K562 (cell line): ENCODE data around the gene PLEKHA8. TPM values are rescaled to one million over a fixed set of nuclear protein-coding genes. Genes with fewer than 3 reads are reported as not detected.

Experiments used
- ATAC-seq: fragments of 200-7000 bp; cut with Tn5 transposase; 3 replicates; pipeline ENCODE4 v1.9.1; 2020; ENCODE audit warnings: moderate library complexity
- BruUV-seq: library from RNA; stranded (reverse); fragments of 400-500 nt; replicated peaks from 2 replicates; lab custom pipeline; 2021; lab: Mats Ljungman, UMichigan
- CTCF ChIA-PET: fragments of 300-600 bp; formaldehyde crosslinking; extraction: SDS; loops from one replicate; lab custom pipeline; 2021; ENCODE audit warnings: low intra/inter-chr PET ratio; lab: Yijun Ruan, JAX
- POLR2A ChIA-PET: fragments of 300-600, 350-650 bp; sonication (Branson Sonifier 250); formaldehyde crosslinking; extraction: SDS; loops from one replicate; lab custom pipeline; 2021; ENCODE audit warnings: antibody characterized with exemption, inconsistent platforms; lab: Yijun Ruan, JAX
- DNase-seq, 4 experiments: peaks; one replicate each; pipeline versions ENCODE4 v3.0.0 to v3.0.0-alpha.2; 2011 to 2018; ENCODE audit warnings: low spot score in 3 of 4, mixed read lengths in 3 of 4; ENCODE audit errors: extremely low read depth in 1 of 4
- FAIRE-seq: peaks from 2 replicates; lab custom pipeline; 2011; peaks lifted over from hg19 to GRCh38; lab: Jason Lieb, UNC
- H2AFZ ChIP-seq: 2 replicates; pipeline ENCODE4 v1.6.0; 2011; ENCODE audit warnings: low read depth, low read length, control low read depth, inconsistent platforms
- H3K27ac ChIP-seq: fragments of 200-600 bp; 3 replicates; pipeline ENCODE4 v1.8.0; 2011; ENCODE audit warnings: low read depth, mild to moderate bottlenecking, control low read depth, inconsistent platforms, low read length, moderate library complexity, mixed read lengths; ENCODE audit errors: extremely low read depth
- H3K27me3 ChIP-seq, 2 experiments: fragments of 300-600 bp in 1 of 2; 2 replicates in 1 of 2; 3 replicates in 1 of 2; pipeline versions ENCODE4 v1.6.0 to v1.8.0; 2011; ENCODE audit warnings: inconsistent platforms in 2 of 2, low read length in 2 of 2, mild to moderate bottlenecking in 1 of 2, mixed read lengths in 1 of 2, moderate library complexity in 1 of 2; ENCODE audit not compliant: control insufficient read depth in 2 of 2, insufficient read depth in 2 of 2
- H3K36me3 ChIP-seq: fragments of 300-600 bp; 3 replicates; pipeline ENCODE4 v1.8.0; 2011; ENCODE audit warnings: mild to moderate bottlenecking, low read length, inconsistent platforms; ENCODE audit not compliant: control insufficient read depth, insufficient read depth
- H3K4me1 ChIP-seq, 2 experiments: fragments of 200-600 bp in 1 of 2; replicated peaks in 1 of 2; 2 replicates in 1 of 2; 3 replicates in 1 of 2; pipeline versions ENCODE4 v1.5.1 to v1.8.0; 2011; ENCODE audit warnings: inconsistent platforms in 2 of 2, low read length in 2 of 2, mild to moderate bottlenecking in 1 of 2, mixed read lengths in 1 of 2, moderate library complexity in 1 of 2; ENCODE audit not compliant: control insufficient read depth in 2 of 2, insufficient read depth in 2 of 2
- H3K4me2 ChIP-seq: 2 replicates; pipeline ENCODE4 v1.6.1; 2011; ENCODE audit warnings: low read length, control low read depth, inconsistent platforms, mixed read lengths; ENCODE audit not compliant: insufficient read depth
- H3K4me3 ChIP-seq: fragments of 200-600 bp; sonication (generic), shearing (Covaris generic); 2 replicates; pipeline ENCODE4 v1.5.1; 2016; ENCODE audit warnings: control low read depth, inconsistent platforms
- H3K79me2 ChIP-seq: fragments of 200-600 bp; 3 replicates; pipeline ENCODE4 v1.8.0; 2011; ENCODE audit warnings: low read length, inconsistent platforms; ENCODE audit not compliant: control insufficient read depth, insufficient read depth
- H3K9ac ChIP-seq, 2 experiments: 2 replicates each; pipeline versions ENCODE4 v1.6.0 to v1.6.1; 2011; ENCODE audit warnings: low read depth in 2 of 2, low read length in 2 of 2, control low read depth in 1 of 2, inconsistent platforms in 1 of 2, mild to moderate bottlenecking in 1 of 2, mixed read lengths in 1 of 2; ENCODE audit not compliant: insufficient read depth in 1 of 2
- H3K9me1 ChIP-seq: one replicate; pipeline ENCODE4 v1.6.0; 2011; ENCODE audit warnings: inconsistent platforms, mild to moderate bottlenecking, low read length, moderate library complexity; ENCODE audit not compliant: control insufficient read depth, insufficient read depth
- H3K9me3 ChIP-seq: replicated peaks from 2 replicates; pipeline ENCODE4 v1.5.1; 2011; ENCODE audit warnings: low read depth, low read length, inconsistent platforms; ENCODE audit not compliant: control insufficient read depth, insufficient read depth
- H4K20me1 ChIP-seq: replicated peaks from 2 replicates; pipeline ENCODE4 v1.6.1; 2011; ENCODE audit warnings: low read length, inconsistent platforms, mixed read lengths; ENCODE audit not compliant: control insufficient read depth, insufficient read depth
- BHLHE40 ChIP-seq: IDR thresholded peaks from 2 replicates; pipeline ENCODE4 v1.6.1; 2011; ENCODE audit warnings: low read length, improper control_type of control experiment
- CHD4 ChIP-seq: fragments of 200-600 bp; sonication (generic); IDR thresholded peaks from 3 replicates; pipeline ENCODE4 v1.6.1; 2012; ENCODE audit warnings: low read depth, mild to moderate bottlenecking, mixed read lengths, low read length, inconsistent platforms; ENCODE audit not compliant: insufficient read depth, insufficient replicate concordance, poor library complexity, severe bottlenecking
- FOXK2 ChIP-seq, 2 experiments: fragments of 450-650 bp; IDR thresholded peaks in 1 of 2; conservative IDR thresholded peaks in 1 of 2; 2 replicates each; pipeline ENCODE4 v1.6.1; 2016; ENCODE audit warnings: low read depth in 2 of 2, mild to moderate bottlenecking in 1 of 2
- HLTF ChIP-seq: fragments of 450-650 bp; IDR thresholded peaks from 2 replicates; pipeline ENCODE4 v1.6.1; 2016
- JUN ChIP-seq, 2 experiments: sonication (generic) in 1 of 2; formaldehyde crosslinking in 1 of 2; IDR thresholded peaks; 2 replicates each; pipeline versions ENCODE4 v1.6.1 to v1.8.0; 2012 to 2022; ENCODE audit warnings: borderline replicate concordance in 2 of 2, mild to moderate bottlenecking in 2 of 2, improper control_type of control experiment in 1 of 2, low read depth in 1 of 2, low read length in 1 of 2, missing genetic modification reagents in 1 of 2
- KAT2B ChIP-seq: IDR thresholded peaks from one replicate; pipeline ENCODE4 v1.6.1; 2012; ENCODE audit warnings: low read depth, mild to moderate bottlenecking, control low read depth, inconsistent platforms, low read length, moderate library complexity
- POLR2AphosphoS5 ChIP-seq: IDR thresholded peaks from 2 replicates; pipeline ENCODE4 v1.6.1; 2011; ENCODE audit warnings: mild to moderate bottlenecking, low read depth, low read length, moderate library complexity; ENCODE audit not compliant: control insufficient read depth, insufficient read depth
- RBFOX2 ChIP-seq: fragments of 200-400 bp; formaldehyde crosslinking; IDR thresholded peaks from 2 replicates; pipeline ENCODE4 v1.6.1; 2017; ENCODE audit warnings: low read depth, mild to moderate bottlenecking, low read length, moderate library complexity
- SMAD2 ChIP-seq: fragments of 150-350 bp; IDR thresholded peaks from 2 replicates; pipeline ENCODE4 v1.6.1; 2014; ENCODE audit warnings: low read depth, mild to moderate bottlenecking, low read length
- SMARCE1 ChIP-seq: fragments of 450-650 bp; IDR thresholded peaks from 2 replicates; pipeline ENCODE4 v1.7.1; 2016; ENCODE audit warnings: mild to moderate bottlenecking
- TBP ChIP-seq: optimal IDR thresholded peaks from 2 replicates; pipeline ENCODE3; 2011; ENCODE audit warnings: low read depth, low read length, improper control_type of control experiment
- TCFL5 ChIP-seq: fragments of 250-450 bp; sonication (Bioruptor Pico); conservative IDR thresholded peaks from 2 replicates; pipeline ENCODE4 v1.6.1; 2021; ENCODE audit warnings: mild to moderate bottlenecking, moderate library complexity, matching md5 sums
- ZNF274 ChIP-seq: IDR thresholded peaks from 2 replicates; pipeline ENCODE4 v1.6.1; 2011; ENCODE audit warnings: low read depth, mild to moderate bottlenecking, low read length, moderate library complexity, borderline replicate concordance
- ZNF445 ChIP-seq: fragments of 250-450 bp; sonication (Bioruptor Pico); IDR thresholded peaks from 2 replicates; pipeline ENCODE4 v1.4.0; 2020; ENCODE audit warnings: low read depth, mild to moderate bottlenecking, moderate library complexity
- WGBS: fragments of 100-300 bp; shearing (Covaris generic); methylation state at CpG from one replicate; pipeline ENCODE4 v1.1.6; 2016; ENCODE audit warnings: low coverage, mixed read lengths; ENCODE audit not compliant: insufficient coverage; ENCODE audit errors: missing lambda C conversion rate; 5-methylcytosine and 5-hydroxymethylcytosine counted together
- in situ Hi-C: fragments of 300-500 bp; cut with MboI; formaldehyde crosslinking; loops from 4 replicates; pipeline ENCODE4 v1.15.0; 2018; ENCODE audit warnings: inconsistent platforms, mixed read lengths
- intact Hi-C: fragments of 100-400 bp; cut with micrococcal nuclease; formaldehyde crosslinking; loops from 2 replicates; pipeline ENCODE4 v1.14.2; 2022
- polyA plus RNA-seq, 8 experiments: library from polyadenylated mRNA; depleted of rRNA in 4 of 8; stranded (reverse) in 5 of 8; unstranded in 3 of 8; fragments of >200 nt; fragmentation: Nextera tagmentation in 2 of 8; fragmentation: Illumina TruSeq in 1 of 8; extraction: Ambion mirVana in 2 of 8; extraction: Trizol in 1 of 8; gene quantifications; 2 replicates each; pipeline versions ENCODE4 v1.2.1 to v1.2.3, GENCODE V29; 2011 to 2014; ENCODE audit warnings: inconsistent platforms in 1 of 8, missing spikeins in 1 of 8
- total RNA-seq, 7 experiments: library from RNA; depleted of rRNA in 6 of 7; stranded (reverse); fragments of >200 nt in 6 of 7; fragmentation: Illumina TruSeq in 2 of 7; extraction: Trizol in 2 of 7; gene quantifications; 2 replicates each; pipeline versions ENCODE4 v1.2.1 to v1.2.3, GENCODE V29; 2011 to 2021; ENCODE audit warnings: low replicate concordance in 1 of 7
- TF ChIP-seq, protein P1 (sequence below): fragments of 200-800 bp; sonication (Bioruptor generic); IDR thresholded peaks from 2 replicates; pipeline ENCODE4 v1.6.1; 2017; ENCODE audit warnings: missing genetic modification characterization, missing compliant biosample characterization
- TF ChIP-seq, protein P2 (sequence below): fragments of 450-650 bp; conservative IDR thresholded peaks from 2 replicates; pipeline ENCODE4 v1.6.1; 2016; ENCODE audit warnings: missing genetic modification characterization, low read depth, mild to moderate bottlenecking, missing compliant biosample characterization, moderate library complexity

PLEKHA8 gene
- total and polyA plus RNA-seq, 9 of the 15 experiments (the other 6 are each of a cell fraction or from before 2014, with no cell fraction given) = 3.2 to 16.3 (median 11.8) TPM

DNA sequence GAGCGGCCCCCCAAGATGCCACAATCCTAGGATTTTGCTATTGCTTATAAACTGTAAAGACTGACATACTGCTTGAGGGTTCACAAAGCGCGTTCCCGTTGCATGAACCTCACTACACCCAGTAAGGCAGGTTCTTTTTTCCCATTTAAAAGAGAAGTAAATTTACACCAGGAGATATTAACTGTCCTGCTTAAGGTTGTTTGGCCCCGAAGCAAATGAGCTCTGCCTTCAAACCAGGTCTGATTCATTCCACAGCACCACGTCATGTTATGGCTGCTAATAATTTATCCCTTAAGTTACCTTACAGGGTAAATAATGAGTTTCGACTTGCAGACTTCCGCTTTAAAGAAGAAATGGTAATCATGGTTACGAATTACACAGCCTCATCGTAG, 1.2 kb upstream of the PLEKHA8 start (continued):
- TF ChIP-seq KAT2B (no peak), TCFL5 (CRISPR knock-in tag) (no peak)

DNA sequence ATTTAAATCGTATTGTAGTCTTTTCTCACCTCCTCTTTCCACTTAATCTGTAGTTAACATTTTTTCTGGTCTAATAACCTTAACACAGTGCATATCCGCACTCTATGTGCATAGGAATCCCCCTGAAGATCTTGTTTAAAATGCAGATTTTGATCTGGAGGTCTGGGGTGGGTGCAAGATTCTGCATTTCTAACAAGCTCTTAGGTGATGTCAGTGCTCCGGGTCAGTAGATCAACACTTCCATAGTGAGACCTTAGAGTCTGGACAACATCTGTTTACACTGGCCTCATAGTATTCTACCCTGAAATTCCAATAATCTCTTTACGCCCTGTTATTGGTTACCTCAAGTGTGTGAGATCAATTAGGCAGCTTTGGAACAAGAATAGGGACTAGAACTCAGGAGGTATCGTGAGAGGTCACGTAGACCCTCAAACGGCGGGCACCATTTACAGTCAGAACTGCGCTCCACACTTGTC, 434 bp upstream of the PLEKHA8 start:
- 3% methylated on average over 9 of the region's 9 CpGs for WGBS
- Histone ChIP-seq H3K27me3 (no peaks in the 10 kb centered on the region), H3K4me3 (peak overlapping the region; percentile 82), H3K36me3 (peaks cover 14% of the 10 kb centered on the region), H3K9ac (peak overlapping the region; percentile 74 to 91), H3K9me3 (no peaks in the 10 kb centered on the region), H3K27ac (peak overlapping the region; percentile 76), H2AFZ (peak overlapping the region; percentile 98), H4K20me1 (no peaks in the 10 kb centered on the region; the same call in 1 of the 2 replicates), H3K4me2 (peak overlapping the region; percentile 95), H3K4me1 (peaks cover 10 to 17% of the 10 kb centered on the region in 2 experiments; a peak in 4 of 5 replicates), H3K79me2 (peaks cover 84% of the 10 kb centered on the region), H3K9me1 (no peaks in the 10 kb centered on the region)
- ChIA-PET CTCF (no interaction called here), POLR2A (interaction anchor here (1.7 kb wide), 1 partner anchor 9 kb away, joined by 11 read pairs; no protein-coding TSS in a partner anchor)
- no peak for FAIRE-seq
- no TSS peak for BruUV-seq
- in situ Hi-C loops (no loop called here), intact Hi-C loops (loop anchor here (2.0 to 5.0 kb wide), 2 partner anchors 35 to 110 kb away; no protein-coding TSS in a partner anchor)
- ATAC-seq = peak; percentile 1
- peak in 2 of 4 experiments; percentile 12 to 17 for DNase-seq
- TF ChIP-seq BHLHE40 (no peak), SMAD2 (no peak), CHD4 (peak; percentile 3), ZNF445 (CRISPR knock-in tag) (no peak), HLTF (no peak), FOXK2 (conservative IDR thresholded peaks at IDR 0.05 in 1 of 2, IDR thresholded peaks at IDR 0.05 in 1 of 2; ENCODE audit: low read depth in 2 of 2) (peak in 1 of 2 experiments; percentile 44; a peak in 2 of 4 replicates), JUN (IDR thresholded peaks at IDR 0.05; ENCODE audit: borderline replicate concordance, low read depth, low read length) (no peak), JUN (CRISPR knock-in tag; IDR thresholded peaks at IDR 0.05; ENCODE audit: borderline replicate concordance) (no peak), SMARCE1 (no peak), ZNF274 (no peak), TBP (no peak), POLR2AphosphoS5 (peak; percentile 57), RBFOX2 (no peak)
- TF ChIP-seq, protein P1, sequence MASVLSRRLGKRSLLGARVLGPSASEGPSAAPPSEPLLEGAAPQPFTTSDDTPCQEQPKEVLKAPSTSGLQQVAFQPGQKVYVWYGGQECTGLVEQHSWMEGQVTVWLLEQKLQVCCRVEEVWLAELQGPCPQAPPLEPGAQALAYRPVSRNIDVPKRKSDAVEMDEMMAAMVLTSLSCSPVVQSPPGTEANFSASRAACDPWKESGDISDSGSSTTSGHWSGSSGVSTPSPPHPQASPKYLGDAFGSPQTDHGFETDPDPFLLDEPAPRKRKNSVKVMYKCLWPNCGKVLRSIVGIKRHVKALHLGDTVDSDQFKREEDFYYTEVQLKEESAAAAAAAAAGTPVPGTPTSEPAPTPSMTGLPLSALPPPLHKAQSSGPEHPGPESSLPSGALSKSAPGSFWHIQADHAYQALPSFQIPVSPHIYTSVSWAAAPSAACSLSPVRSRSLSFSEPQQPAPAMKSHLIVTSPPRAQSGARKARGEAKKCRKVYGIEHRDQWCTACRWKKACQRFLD (CRISPR knock-in tag) = 0 out of 2 replicates have a peak, but pooled peaks have one; percentile 16
- TF ChIP-seq, protein P2, sequence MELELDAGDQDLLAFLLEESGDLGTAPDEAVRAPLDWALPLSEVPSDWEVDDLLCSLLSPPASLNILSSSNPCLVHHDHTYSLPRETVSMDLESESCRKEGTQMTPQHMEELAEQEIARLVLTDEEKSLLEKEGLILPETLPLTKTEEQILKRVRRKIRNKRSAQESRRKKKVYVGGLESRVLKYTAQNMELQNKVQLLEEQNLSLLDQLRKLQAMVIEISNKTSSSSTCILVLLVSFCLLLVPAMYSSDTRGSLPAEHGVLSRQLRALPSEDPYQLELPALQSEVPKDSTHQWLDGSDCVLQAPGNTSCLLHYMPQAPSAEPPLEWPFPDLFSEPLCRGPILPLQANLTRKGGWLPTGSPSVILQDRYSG (tag) = no peak
